KMS-11 (cell line): Measurements from ENCODE around the gene CCDC91.
A peak's percentile ranks its signal among the peaks of the same experiment; 100 is the strongest.

ENCODE experiments used
- H2AFZ ChIP-seq: fragments of 200-600 bp; sonication (generic); 2 replicates; pipeline ENCODE4 v1.6.1; 2016; ENCODE audit warnings: antibody characterized with exemption, mixed run types, low read depth
- H3K27ac ChIP-seq: fragments of 200-600 bp; sonication (generic); 2 replicates; pipeline ENCODE4 v1.6.1; 2016; ENCODE audit warnings: mild to moderate bottlenecking, mixed run types
- H3K27me3 ChIP-seq: fragments of 200-600 bp; sonication (generic); 2 replicates; pipeline ENCODE4 v1.6.1; 2017; ENCODE audit warnings: mild to moderate bottlenecking, low read depth, mixed run types, moderate library complexity; ENCODE audit not compliant: insufficient read depth
- H3K36me3 ChIP-seq: fragments of 200-600 bp; sonication (generic); 2 replicates; pipeline ENCODE4 v1.6.1; 2017; ENCODE audit warnings: mild to moderate bottlenecking, mixed run types; ENCODE audit not compliant: insufficient read depth
- H3K4me1 ChIP-seq: fragments of 200-600 bp; sonication (generic); 2 replicates; pipeline ENCODE4 v1.6.1; 2016; ENCODE audit warnings: mild to moderate bottlenecking, low read depth, mixed run types; ENCODE audit not compliant: poor library complexity, severe bottlenecking
- H3K4me2 ChIP-seq: fragments of 200-600 bp; sonication (generic); 2 replicates; pipeline ENCODE4 v1.7.0; 2016; ENCODE audit warnings: mild to moderate bottlenecking, mixed run types
- H3K4me3 ChIP-seq: fragments of 200-600 bp; sonication (generic); IDR thresholded peaks from 2 replicates; pipeline ENCODE4 v1.6.1; 2017; ENCODE audit warnings: low read depth, low read length, mixed read lengths; ENCODE audit not compliant: insufficient read depth
- H3K79me2 ChIP-seq: fragments of 200-600 bp; sonication (generic); 2 replicates; pipeline ENCODE4 v1.6.1; 2016; ENCODE audit warnings: low read depth, mixed run types; ENCODE audit not compliant: insufficient read depth
- H3K9ac ChIP-seq: fragments of 200-600 bp; sonication (generic); 2 replicates; pipeline ENCODE4 v1.6.1; 2016; ENCODE audit warnings: mild to moderate bottlenecking, mixed run types
- H4K20me1 ChIP-seq: fragments of 200-600 bp; sonication (generic); 2 replicates; pipeline ENCODE4 v1.6.1; 2016; ENCODE audit warnings: mild to moderate bottlenecking, mixed run types; ENCODE audit not compliant: insufficient read depth
- TF ChIP-seq, protein P1 (sequence below): fragments of 200-600 bp; sonication (generic); conservative IDR thresholded peaks from 2 replicates; pipeline ENCODE4 v1.6.1; 2017; ENCODE audit warnings: low read depth, mild to moderate bottlenecking, antibody characterized with exemption, low read length, moderate library complexity, mixed read lengths

Gene CCDC91

GRCh38 chr12:28231248-28231647, 41.0 kb downstream of the CCDC91 start:
- H3K27ac ChIP-seq, result no peak overlapping the region

GRCh38 chr12:28232211-28232928, 42.1 kb downstream of the CCDC91 start:
- H3K4me3 ChIP-seq, result no peak overlapping the region
- H3K27me3 ChIP-seq, result no peaks in the 10 kb centered on the region
- H4K20me1 ChIP-seq, result no peaks in the 10 kb centered on the region
- no peak overlapping the region for H3K27ac ChIP-seq
- H3K79me2 ChIP-seq, result 0 out of 2 replicates have a peak, but pooled peaks cover 6% of the 10 kb centered on the region
- TF ChIP-seq, protein P1, sequence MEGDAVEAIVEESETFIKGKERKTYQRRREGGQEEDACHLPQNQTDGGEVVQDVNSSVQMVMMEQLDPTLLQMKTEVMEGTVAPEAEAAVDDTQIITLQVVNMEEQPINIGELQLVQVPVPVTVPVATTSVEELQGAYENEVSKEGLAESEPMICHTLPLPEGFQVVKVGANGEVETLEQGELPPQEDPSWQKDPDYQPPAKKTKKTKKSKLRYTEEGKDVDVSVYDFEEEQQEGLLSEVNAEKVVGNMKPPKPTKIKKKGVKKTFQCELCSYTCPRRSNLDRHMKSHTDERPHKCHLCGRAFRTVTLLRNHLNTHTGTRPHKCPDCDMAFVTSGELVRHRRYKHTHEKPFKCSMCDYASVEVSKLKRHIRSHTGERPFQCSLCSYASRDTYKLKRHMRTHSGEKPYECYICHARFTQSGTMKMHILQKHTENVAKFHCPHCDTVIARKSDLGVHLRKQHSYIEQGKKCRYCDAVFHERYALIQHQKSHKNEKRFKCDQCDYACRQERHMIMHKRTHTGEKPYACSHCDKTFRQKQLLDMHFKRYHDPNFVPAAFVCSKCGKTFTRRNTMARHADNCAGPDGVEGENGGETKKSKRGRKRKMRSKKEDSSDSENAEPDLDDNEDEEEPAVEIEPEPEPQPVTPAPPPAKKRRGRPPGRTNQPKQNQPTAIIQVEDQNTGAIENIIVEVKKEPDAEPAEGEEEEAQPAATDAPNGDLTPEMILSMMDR, result no peak
- no peak overlapping the region for H3K9ac ChIP-seq
- H3K4me1 ChIP-seq, result peaks cover 31% of the 10 kb centered on the region
- no peaks in the 10 kb centered on the region for H3K36me3 ChIP-seq
- H2AFZ ChIP-seq, result no peak overlapping the region
- no peak overlapping the region for H3K4me2 ChIP-seq

More at GRCh38 chr12:28231248-28231647, 41.0 kb downstream of the CCDC91 start:
- Histone ChIP-seq H3K4me1 (peaks cover 42% of the 10 kb centered on the region), H3K4me3 (no peak overlapping the region), H3K9ac (no peak overlapping the region), H3K36me3 (no peaks in the 10 kb centered on the region), H4K20me1 (no peaks in the 10 kb centered on the region), H2AFZ (no peak overlapping the region), H3K27me3 (no peaks in the 10 kb centered on the region), H3K79me2 (0 out of 2 replicates have a peak, but pooled peaks cover 6% of the 10 kb centered on the region), H3K4me2 (no peak overlapping the region)
- TF ChIP-seq, protein P1, result no peak

DNA sequence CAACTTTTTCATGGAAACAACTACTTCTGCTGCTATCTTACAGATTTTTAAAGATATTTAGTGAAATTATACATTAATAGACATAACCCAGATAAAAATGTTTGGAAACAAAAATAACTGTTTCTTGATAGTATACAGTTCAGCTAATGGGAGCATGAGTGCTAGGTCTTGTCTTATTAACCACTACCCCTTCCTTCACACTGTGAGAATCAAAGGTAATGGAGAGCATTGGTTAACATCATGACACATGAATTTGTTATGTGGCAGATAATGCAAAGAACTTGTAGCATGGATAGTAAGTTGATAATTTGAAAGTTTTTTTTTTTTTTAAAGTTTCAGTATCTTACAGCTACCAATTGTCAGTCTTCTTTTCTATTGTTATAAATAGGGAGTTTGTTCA, 44.2 kb downstream of the CCDC91 start:
- Histone ChIP-seq H3K4me1 (peaks cover 21% of the 10 kb centered on the region), H2AFZ (no peak overlapping the region), H4K20me1 (no peaks in the 10 kb centered on the region), H3K27ac (peak overlapping the region; percentile 25; the same call in 1 of the 2 replicates), H3K9ac (no peak overlapping the region), H3K36me3 (no peaks in the 10 kb centered on the region), H3K27me3 (no peaks in the 10 kb centered on the region), H3K4me3 (no peak overlapping the region), H3K79me2 (0 out of 2 replicates have a peak, but pooled peaks cover 6% of the 10 kb centered on the region), H3K4me2 (peak overlapping the region; percentile 27; the same call in 1 of the 2 replicates)
- TF ChIP-seq, protein P1, result no peak

GRCh38 chr12:28235015-28235414, 44.8 kb downstream of the CCDC91 start:
- Histone ChIP-seq H2AFZ (no peak overlapping the region), H3K36me3 (no peaks in the 10 kb centered on the region), H3K27ac (peak overlapping the region; percentile 25), H3K4me3 (no peak overlapping the region), H4K20me1 (no peaks in the 10 kb centered on the region), H3K27me3 (no peaks in the 10 kb centered on the region), H3K4me1 (peaks cover 21% of the 10 kb centered on the region), H3K79me2 (0 out of 2 replicates have a peak, but pooled peaks cover 6% of the 10 kb centered on the region), H3K9ac (no peak overlapping the region), H3K4me2 (peak overlapping the region; percentile 27; the same call in 1 of the 2 replicates)
- TF ChIP-seq, protein P1, result no peak
